Esophagus muscularis mucosa (tissue), 4 donors: ENCODE data around the gene CALD1. TPM values are rescaled to one million over a fixed set of nuclear protein-coding genes. Genes with fewer than 3 reads are reported as not detected.

ENCODE experiments used
- DNase-seq: peaks from one replicate; pipeline ENCODE4 v3.0.0-alpha.2; 2017; ENCODE audit errors: extremely low spot score
- H3K27ac ChIP-seq, 4 donors: fragments of 200-600 bp; sonication (generic); replicated peaks in 1 of 4; 1 replicate in 3 of 4; 2 replicates in 1 of 4; pipeline ENCODE4 v1.5.1; 2016 to 2019; ENCODE audit warnings: mild to moderate bottlenecking in 1 of 4
- H3K27me3 ChIP-seq, 4 donors: fragments of 200-600 bp; sonication (generic); one replicate each; pipeline versions ENCODE4 v1.5.1 to v1.6.0; 2016 to 2019
- H3K36me3 ChIP-seq, 4 donors: fragments of 200-600 bp; sonication (generic); one replicate each; pipeline ENCODE4 v1.5.1; 2016 to 2019
- H3K4me1 ChIP-seq, 4 donors: fragments of 200-600 bp; sonication (generic); one replicate each; pipeline ENCODE4 v1.5.1; 2016 to 2019
- H3K4me3 ChIP-seq, 4 donors: fragments of 200-600 bp; sonication (generic); 1 replicate in 2 of 4; 2 replicates in 2 of 4; pipeline ENCODE4 v1.5.1; 2016 to 2019; ENCODE audit warnings: mild to moderate bottlenecking in 4 of 4, moderate library complexity in 1 of 4
- H3K9me3 ChIP-seq, 4 donors: fragments of 200-600 bp; sonication (generic); 1 replicate in 3 of 4; 2 replicates in 1 of 4; pipeline ENCODE4 v1.5.1; 2016 to 2019
- CTCF ChIP-seq, 3 experiments: fragments of 200-600 bp in 2 of 3; fragments of 450-650 bp in 1 of 3; sonication (generic) in 2 of 3; IDR thresholded peaks; one replicate each; pipeline ENCODE4 v1.5.1; 2017 to 2019; ENCODE audit warnings: antibody characterized with exemption in 3 of 3, mild to moderate bottlenecking in 2 of 3, moderate library complexity in 1 of 3
- EP300 ChIP-seq: sonication (generic); formaldehyde crosslinking; IDR thresholded peaks from one replicate; pipeline ENCODE4 v1.6.1; 2017; ENCODE audit warnings: antibody characterized with exemption
- POLR2A ChIP-seq: fragments of 450-650 bp; IDR thresholded peaks from one replicate; pipeline ENCODE4 v1.6.1; 2017; ENCODE audit warnings: antibody characterized with exemption, moderate library complexity, mild to moderate bottlenecking, low read depth
- POLR2AphosphoS5 ChIP-seq, 2 donors: sonication (generic); formaldehyde crosslinking; IDR thresholded peaks; one replicate each; pipeline ENCODE4 v1.6.1; 2017; ENCODE audit warnings: antibody characterized with exemption in 2 of 2
- WGBS: methylation state at CpG from one replicate; pipeline ENCODE4 v1.1.5; 2018; 5-methylcytosine and 5-hydroxymethylcytosine counted together
- intact Hi-C: fragments of 100-400 bp; cut with DNase I; formaldehyde crosslinking; loops from one replicate; pipeline ENCODE4 v1.15.1; 2023
- total RNA-seq, 4 donors: library from RNA; depleted of rRNA; stranded (reverse); fragments of >200 nt; gene quantifications; one replicate each; pipeline versions ENCODE4 v1.1.0 to v1.2.1, GENCODE V29; 2016

CALD1 gene
- total RNA-seq, 4 donors from 2014 or later = 2,057 to 3,140 (median 2,687) TPM

GRCh38 chr7:134932707-134933370 lies 153.4 kb downstream of the CALD1 start:
- Histone ChIP-seq H3K9me3 (no peaks in the 10 kb centered on the region), H3K27me3 (no peaks in the 10 kb centered on the region), H3K27ac (peak overlapping the region; percentile 82 to 89 (median 84)), H3K4me3 (peak overlapping the region in 3 of 4 donors; percentile 12 to 27 (median 15)), H3K4me1 (peaks cover 45 to 90% (median 82%) of the 10 kb centered on the region in 4 donors), H3K36me3 (peaks cover 3 to 63% (median 44%) of the 10 kb centered on the region in 4 donors)
- intact Hi-C loops = loop anchor here (10.0 kb wide), 1 partner anchor 148 kb away; no protein-coding TSS in a partner anchor
- WGBS = 51% methylated on average over 17 of the region's 17 CpGs
- peak; percentile 87 to 88 for TF ChIP-seq POLR2AphosphoS5 (IDR thresholded peaks at IDR 0.05)
- TF ChIP-seq POLR2A = no peak
- TF ChIP-seq EP300 = peak; percentile 87
- TF ChIP-seq CTCF (IDR thresholded peaks at IDR 0.05) = no peak
- peak; percentile 92 for DNase-seq

GRCh38 chr7:134933460-134934068 lies 154.1 kb downstream of the CALD1 start:
- Histone ChIP-seq H3K27me3 (no peaks in the 10 kb centered on the region), H3K27ac (peak overlapping the region; percentile 82 to 89 (median 84)), H3K4me3 (peak overlapping the region in 3 of 4 donors; percentile 12 to 27 (median 15)), H3K36me3 (peaks cover 3 to 65% (median 46%) of the 10 kb centered on the region in 4 donors), H3K9me3 (no peaks in the 10 kb centered on the region), H3K4me1 (peaks cover 45 to 94% (median 86%) of the 10 kb centered on the region in 4 donors)
- no peak for DNase-seq
- WGBS = 66% methylated on average over 3 of the region's 3 CpGs
- intact Hi-C loops = loop anchor here (10.0 kb wide), 1 partner anchor 149 kb away; no protein-coding TSS in a partner anchor
- TF ChIP-seq CTCF (IDR thresholded peaks at IDR 0.05) (no peak), POLR2A (no peak), POLR2AphosphoS5 (IDR thresholded peaks at IDR 0.05) (no peak), EP300 (no peak)

GRCh38 chr7:134935701-134936100 lies 156.3 kb downstream of the CALD1 start:
- no peaks in the 10 kb centered on the region for H3K9me3 ChIP-seq
- H3K27me3 ChIP-seq = no peaks in the 10 kb centered on the region
- H3K27ac ChIP-seq = peak overlapping the region; percentile 82 to 89 (median 84)
- 57% methylated on average over 2 of the region's 2 CpGs for WGBS
- H3K4me3 ChIP-seq = no peak overlapping the region
- H3K4me1 ChIP-seq = peaks cover 44 to 98% (median 95%) of the 10 kb centered on the region in 4 donors
- intact Hi-C loops = loop anchor here (10.0 kb wide), 1 partner anchor 151 kb away; no protein-coding TSS in a partner anchor
- DNase-seq = no peak
- H3K36me3 ChIP-seq = peaks cover 3 to 66% (median 33%) of the 10 kb centered on the region in 4 donors
- no peak for TF ChIP-seq EP300

- peak overlapping the region; percentile 82 to 89 (median 84) for H3K27ac ChIP-seq
- 74% methylated on average over 3 of the region's 3 CpGs for WGBS
These were observed 157.6 kb downstream of the CALD1 start for GRCh38 chr7:134936893-134937510.

More at GRCh38 chr7:134936893-134937510, 157.6 kb downstream of the CALD1 start:
- no peak for DNase-seq
- Histone ChIP-seq H3K27me3 (no peaks in the 10 kb centered on the region), H3K4me3 (no peak overlapping the region), H3K9me3 (no peaks in the 10 kb centered on the region), H3K4me1 (peaks cover 43 to 98% (median 94%) of the 10 kb centered on the region in 4 donors), H3K36me3 (peaks cover 3 to 79% (median 39%) of the 10 kb centered on the region in 4 donors)
- TF ChIP-seq POLR2AphosphoS5 (IDR thresholded peaks at IDR 0.05) (no peak), EP300 (no peak), CTCF (IDR thresholded peaks at IDR 0.05) (no peak), POLR2A (no peak)
- intact Hi-C loops = loop anchor here (10.0 kb wide), 1 partner anchor 152 kb away; no protein-coding TSS in a partner anchor
